ENCODE results near the gene PEAK3. TPM values are rescaled to one million over a fixed set of nuclear protein-coding genes. Genes with fewer than 3 reads are reported as not detected.
A peak's percentile ranks its signal among the peaks of the same experiment; 100 is the strongest.

PEAK3 gene
- total and polyA plus RNA-seq, 3 experiments from 2014 or later, result 0.79 TPM; not detected in 2

DNA sequence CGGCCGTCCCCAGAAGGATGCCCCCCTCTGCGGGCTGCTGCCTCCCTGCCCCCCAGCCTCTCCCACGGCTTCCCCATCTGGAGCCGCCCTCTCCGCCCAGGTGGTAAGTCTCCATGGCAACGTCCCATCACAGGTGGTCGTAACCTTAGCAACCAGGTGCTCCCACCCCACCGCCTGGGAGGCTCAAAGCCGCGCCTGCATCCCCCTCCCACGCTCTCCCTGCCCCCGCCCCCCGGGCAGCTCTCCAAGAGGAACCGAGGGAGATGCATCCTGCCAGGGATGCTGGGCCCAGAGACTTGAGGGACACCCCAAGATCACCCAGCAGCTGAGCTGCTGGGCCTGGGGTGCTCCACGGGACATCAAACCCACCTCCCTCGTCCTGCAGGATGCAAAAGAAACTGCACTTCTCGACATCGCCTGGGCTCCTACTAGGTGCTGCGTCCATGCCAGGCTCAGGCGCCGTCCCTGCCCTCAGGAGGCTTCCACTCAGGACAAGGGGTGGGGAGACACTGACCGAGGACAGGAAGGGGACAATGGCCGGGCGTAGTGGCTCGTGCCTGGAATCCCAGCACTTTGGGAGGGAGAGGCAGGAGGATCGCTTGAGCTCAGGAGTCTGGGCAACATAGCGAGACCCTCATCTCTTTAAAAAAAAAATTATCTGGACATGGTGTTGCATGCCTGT is 31.0 kb upstream of the PEAK3 start:
- peaks cover 2 to 3% (median 3%) of the 10 kb centered on the region in 3 donors for H3K4me1 Mint-ChIP-seq
- ChIA-PET CTCF (interaction anchor here (0.8 to 1.0 kb wide), 2 partner anchors 25 to 39 kb away, joined by 3 read pairs; no protein-coding TSS in a partner anchor), POLR2A (no interaction called here)
- Histone ChIP-seq H3K4me1 (ENCODE audit: insufficient read depth, low read length) (peaks cover 4% of the 10 kb centered on the region), H3K27ac (ENCODE audit: low read depth, low read length) (no peak overlapping the region), H3K36me3 (ENCODE audit: insufficient read depth, low read length) (no peaks in the 10 kb centered on the region), H3K9me3 (ENCODE audit: low read length) (no peaks in the 10 kb centered on the region), H3K4me3 (ENCODE audit: low read length) (no peak overlapping the region), H3K27me3 (ENCODE audit: insufficient read depth, low read length, poor library complexity, severe bottlenecking) (peaks cover 11% of the 10 kb centered on the region)
- no peak for DNase-seq
- no peak overlapping the region for H3K4me3 Mint-ChIP-seq
- peaks cover 0 to 13% (median 0%) of the 10 kb centered on the region in 3 donors for H3K36me3 Mint-ChIP-seq
- peaks cover 37 to 39% of the 10 kb centered on the region in 2 donors for H3K27me3 Mint-ChIP-seq
- peaks cover 4 to 18% (median 10%) of the 10 kb centered on the region in 5 donors for H3K9me3 Mint-ChIP-seq
- H3K27ac Mint-ChIP-seq, result peak overlapping the region in 1 of 8 donors; percentile 50

- peaks cover 2 to 3% (median 3%) of the 10 kb centered on the region in 3 donors for H3K4me1 Mint-ChIP-seq
- peaks cover 4 to 18% (median 10%) of the 10 kb centered on the region in 5 donors for H3K9me3 Mint-ChIP-seq
- Histone ChIP-seq H3K4me1 (ENCODE audit: insufficient read depth, low read length) (peaks cover 4% of the 10 kb centered on the region), H3K27me3 (ENCODE audit: insufficient read depth, low read length, poor library complexity, severe bottlenecking) (peaks cover 20% of the 10 kb centered on the region), H3K36me3 (ENCODE audit: insufficient read depth, low read length) (no peaks in the 10 kb centered on the region), H3K4me3 (ENCODE audit: low read length) (no peak overlapping the region), H3K27ac (ENCODE audit: low read depth, low read length) (no peak overlapping the region), H3K9me3 (ENCODE audit: low read length) (no peaks in the 10 kb centered on the region)
- peaks cover 44 to 48% of the 10 kb centered on the region in 2 donors for H3K27me3 Mint-ChIP-seq
- peaks cover 0 to 13% (median 0%) of the 10 kb centered on the region in 3 donors for H3K36me3 Mint-ChIP-seq
- POLR2A ChIA-PET, result no interaction called here
- CTCF ChIA-PET, result interaction anchor here (1.6 kb wide), 1 partner anchor 36 kb away, joined by 5 read pairs; no protein-coding TSS in a partner anchor
- H3K4me3 Mint-ChIP-seq, result no peak overlapping the region
- H3K27ac Mint-ChIP-seq, result no peak overlapping the region
- DNase-seq, result no peak
Observed at GRCh38 chr19:2311093-2311492, 29.1 kb upstream of the PEAK3 start.

- H3K27ac ChIP-seq (ENCODE audit: low read depth, low read length), result no peak overlapping the region
- ChIA-PET CTCF (interaction anchor here (0.7 to 1.6 kb wide), 2 partner anchors 35 to 429 kb away, joined by 3 to 5 read pairs; no protein-coding TSS in a partner anchor), POLR2A (interaction anchor here (0.7 kb wide), 1 partner anchor 11 kb away, joined by 7 read pairs; no protein-coding TSS in a partner anchor)
- H3K36me3 ChIP-seq (ENCODE audit: insufficient read depth, low read length), result no peaks in the 10 kb centered on the region
- peaks cover under 1 to 9% (median 4%) of the 10 kb centered on the region in 5 donors for H3K9me3 Mint-ChIP-seq
- H3K27ac Mint-ChIP-seq, result no peak overlapping the region
- H3K4me1 Mint-ChIP-seq, result peaks cover 2 to 3% (median 3%) of the 10 kb centered on the region in 3 donors
- H3K4me1 ChIP-seq (ENCODE audit: insufficient read depth, low read length), result peaks cover 4% of the 10 kb centered on the region
- H3K36me3 Mint-ChIP-seq, result peaks cover 0 to 8% (median 0%) of the 10 kb centered on the region in 3 donors
- no peaks in the 10 kb centered on the region for H3K9me3 ChIP-seq (ENCODE audit: low read length)
- H3K4me3 Mint-ChIP-seq, result peak overlapping the region in 1 of 7 donors; percentile 18
- H3K27me3 Mint-ChIP-seq, result peaks cover 46 to 51% of the 10 kb centered on the region in 2 donors
- DNase-seq, result no peak
- H3K4me3 ChIP-seq (ENCODE audit: low read length), result no peak overlapping the region
- H3K27me3 ChIP-seq (ENCODE audit: insufficient read depth, low read length, poor library complexity, severe bottlenecking), result peaks cover 23% of the 10 kb centered on the region
Observed at GRCh38 chr19:2309734-2310362, 27.9 kb upstream of the PEAK3 start.

DNA sequence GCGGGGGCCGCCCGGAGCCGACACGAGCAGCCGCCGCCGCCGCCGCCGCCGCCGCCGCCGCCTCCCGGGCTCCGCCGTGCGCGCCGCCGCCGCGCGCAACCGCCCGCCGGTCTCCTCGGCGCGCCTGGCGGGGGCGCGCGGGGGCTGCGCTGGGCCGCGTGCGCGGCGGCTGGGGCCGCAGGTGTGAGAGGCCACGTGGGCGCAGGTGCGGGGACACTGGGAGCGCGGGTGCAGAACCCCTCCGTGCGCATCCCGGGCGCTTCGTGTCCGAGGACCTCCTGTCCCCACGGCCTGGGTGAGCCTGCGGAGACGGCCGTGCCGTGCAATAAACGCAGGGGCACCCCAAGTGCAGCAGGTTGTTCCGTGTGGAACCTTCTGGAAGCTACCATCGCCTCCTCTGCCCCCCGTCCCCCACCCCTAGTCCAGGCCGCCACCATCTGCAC is 26.2 kb upstream of the PEAK3 start, which contains the start of gene LINGO3:
TSS of gene LINGO3 (minus strand) at position 41 of the 443 bp plus-strand sequence. CDS start 16,378 bp downstream, outside the sequence.
- Mint-ChIP-seq H3K36me3 (no peaks in the 10 kb centered on the region), H3K9me3 (peaks cover 0 to 5% (median 0%) of the 10 kb centered on the region in 5 donors), H3K4me3 (peak within 1 kb of the TSS in 6 of 7 donors; percentile 48 to 77 (median 56)), H3K27me3 (peaks cover 39 to 56% of the 10 kb centered on the region in 2 donors), H3K4me1 (peaks cover 2 to 13% (median 3%) of the 10 kb centered on the region in 3 donors), H3K27ac (peak within 1 kb of the TSS in 1 of 8 donors; percentile 30)
- DNase-seq, result no peak
- ChIA-PET CTCF (no interaction called here), POLR2A (interaction anchor here (1.0 kb wide), 1 partner anchor 142 kb away, joined by 4 read pairs; no protein-coding TSS in a partner anchor)
- H3K27me3 ChIP-seq (ENCODE audit: insufficient read depth, low read length, poor library complexity, severe bottlenecking), result peaks cover 31% of the 10 kb centered on the region
- H3K4me3 ChIP-seq (ENCODE audit: low read length), result no peak within 1 kb of the TSS
- no peaks in the 10 kb centered on the region for H3K9me3 ChIP-seq (ENCODE audit: low read length)
- H3K27ac ChIP-seq (ENCODE audit: low read depth, low read length), result no peak within 1 kb of the TSS
- no peaks in the 10 kb centered on the region for H3K36me3 ChIP-seq (ENCODE audit: insufficient read depth, low read length)
- H3K4me1 ChIP-seq (ENCODE audit: insufficient read depth, low read length), result peaks cover 7% of the 10 kb centered on the region

DNA sequence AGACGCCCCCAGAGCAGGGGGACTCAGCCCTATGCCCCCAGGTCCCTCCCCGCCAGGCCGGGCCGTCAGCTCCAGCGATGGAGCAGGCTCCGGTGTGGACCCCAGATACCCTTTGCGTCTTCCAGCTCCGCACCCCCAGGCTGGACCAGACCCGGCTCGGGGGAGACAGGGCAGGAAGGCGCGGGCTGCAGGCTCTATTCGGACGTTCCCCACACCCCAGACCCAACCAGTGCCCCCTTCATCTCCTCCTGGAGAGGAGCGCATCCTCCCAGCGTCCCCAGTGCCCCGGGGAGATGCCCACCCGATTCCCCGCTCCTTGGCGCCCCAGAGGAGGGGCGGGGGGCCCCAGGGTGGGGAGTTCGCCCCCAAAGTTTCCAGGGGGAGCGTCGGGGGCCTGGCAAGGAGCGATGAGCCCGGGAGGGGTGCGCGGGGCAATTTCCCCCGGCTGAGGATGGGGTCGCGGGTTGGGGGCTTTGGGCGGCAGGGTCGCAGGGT is 25.6 kb upstream of the PEAK3 start:
- H3K9me3 ChIP-seq (ENCODE audit: low read length), result no peaks in the 10 kb centered on the region
- Mint-ChIP-seq H3K27me3 (peaks cover 41 to 55% of the 10 kb centered on the region in 2 donors), H3K9me3 (peaks cover 0 to 5% (median 0%) of the 10 kb centered on the region in 5 donors), H3K4me1 (peaks cover 7 to 18% (median 8%) of the 10 kb centered on the region in 3 donors), H3K4me3 (peak overlapping the region in 1 of 7 donors; percentile 59), H3K36me3 (no peaks in the 10 kb centered on the region), H3K27ac (no peak overlapping the region)
- no peak overlapping the region for H3K27ac ChIP-seq (ENCODE audit: low read depth, low read length)
- no peaks in the 10 kb centered on the region for H3K36me3 ChIP-seq (ENCODE audit: insufficient read depth, low read length)
- POLR2A ChIA-PET, result no interaction called here
- DNase-seq, result no peak
- H3K27me3 ChIP-seq (ENCODE audit: insufficient read depth, low read length, poor library complexity, severe bottlenecking), result peaks cover 32% of the 10 kb centered on the region
- H3K4me3 ChIP-seq (ENCODE audit: low read length), result no peak overlapping the region
- peaks cover 13% of the 10 kb centered on the region for H3K4me1 ChIP-seq (ENCODE audit: insufficient read depth, low read length)
- CTCF ChIA-PET, result interaction anchor here (1.3 kb wide), 1 partner anchor 34 kb away, joined by 3 read pairs; no protein-coding TSS in a partner anchor

- H3K4me1 ChIP-seq (ENCODE audit: insufficient read depth, low read length), result peaks cover 13% of the 10 kb centered on the region
- peaks cover 32% of the 10 kb centered on the region for H3K27me3 ChIP-seq (ENCODE audit: insufficient read depth, low read length, poor library complexity, severe bottlenecking)
- Mint-ChIP-seq H3K4me1 (peaks cover 7 to 18% (median 8%) of the 10 kb centered on the region in 3 donors), H3K4me3 (no peak overlapping the region), H3K27ac (no peak overlapping the region), H3K36me3 (no peaks in the 10 kb centered on the region), H3K9me3 (peaks cover 0 to 5% (median 0%) of the 10 kb centered on the region in 5 donors), H3K27me3 (peaks cover 41 to 54% of the 10 kb centered on the region in 2 donors)
- no peak for DNase-seq
- ChIA-PET CTCF (interaction anchor here (1.3 kb wide), 1 partner anchor 33 kb away, joined by 3 read pairs; no protein-coding TSS in a partner anchor), POLR2A (no interaction called here)
- H3K9me3 ChIP-seq (ENCODE audit: low read length), result no peaks in the 10 kb centered on the region
- no peak overlapping the region for H3K27ac ChIP-seq (ENCODE audit: low read depth, low read length)
- no peak overlapping the region for H3K4me3 ChIP-seq (ENCODE audit: low read length)
- H3K36me3 ChIP-seq (ENCODE audit: insufficient read depth, low read length), result no peaks in the 10 kb centered on the region
Observed at GRCh38 chr19:2306971-2307370, 25.0 kb upstream of the PEAK3 start.

- no peaks in the 10 kb centered on the region for H3K36me3 Mint-ChIP-seq
- H3K36me3 ChIP-seq (ENCODE audit: insufficient read depth, low read length), result no peaks in the 10 kb centered on the region
- no peak overlapping the region for H3K27ac ChIP-seq (ENCODE audit: low read depth, low read length)
- no peak overlapping the region for H3K4me3 ChIP-seq (ENCODE audit: low read length)
- ChIA-PET CTCF (interaction anchor here (1.3 to 1.5 kb wide), 2 partner anchors 8 to 33 kb away, joined by 3 read pairs; no protein-coding TSS in a partner anchor), POLR2A (interaction anchor here (0.6 kb wide), 1 partner anchor 269 kb away, joined by 3 read pairs; no protein-coding TSS in a partner anchor)
- no peak overlapping the region for H3K27ac Mint-ChIP-seq
- no peak for DNase-seq
- peaks cover 0 to 5% (median 0%) of the 10 kb centered on the region in 5 donors for H3K9me3 Mint-ChIP-seq
- H3K4me3 Mint-ChIP-seq, result peak overlapping the region in 1 of 7 donors; percentile 81
- peaks cover 13% of the 10 kb centered on the region for H3K4me1 ChIP-seq (ENCODE audit: insufficient read depth, low read length)
- H3K9me3 ChIP-seq (ENCODE audit: low read length), result no peaks in the 10 kb centered on the region
- peaks cover 41 to 54% of the 10 kb centered on the region in 2 donors for H3K27me3 Mint-ChIP-seq
- H3K27me3 ChIP-seq (ENCODE audit: insufficient read depth, low read length, poor library complexity, severe bottlenecking), result peaks cover 32% of the 10 kb centered on the region
- H3K4me1 Mint-ChIP-seq, result peaks cover 7 to 19% (median 8%) of the 10 kb centered on the region in 3 donors
Observed at GRCh38 chr19:2306281-2306806, 24.4 kb upstream of the PEAK3 start.

All from CD8-positive, alpha-beta memory T cell (primary cell).